K562 (cell line): ENCODE results near the gene HAAO. TPM values are rescaled to one million over a fixed set of nuclear protein-coding genes. Genes with fewer than 3 reads are reported as not detected.

ENCODE experiments used
- MYC ChIP-seq, 2 experiments: fragments of 250-450 bp in 1 of 2; sonication (Bioruptor Pico) in 1 of 2; IDR thresholded peaks; 2 replicates each; pipeline versions ENCODE4 v1.5.1 to v1.6.1; 2012 to 2021; ENCODE audit warnings: low read depth in 2 of 2, borderline replicate concordance in 1 of 2, improper control_type of control experiment in 1 of 2, low read length in 1 of 2, mild to moderate bottlenecking in 1 of 2, moderate library complexity in 1 of 2
- PHF21A ChIP-seq: fragments of 450-650 bp; IDR thresholded peaks from 2 replicates; pipeline ENCODE4 v1.6.1; 2017; ENCODE audit warnings: low read depth, borderline replicate concordance
- UBTF ChIP-seq, 2 experiments: IDR thresholded peaks; 2 replicates each; pipeline ENCODE4 v1.6.1; 2012; ENCODE audit warnings: improper control_type of control experiment in 2 of 2, low read depth in 2 of 2, low read length in 2 of 2, borderline replicate concordance in 1 of 2
- ZNF124 ChIP-seq: sonication (generic); formaldehyde crosslinking; IDR thresholded peaks from 2 replicates; pipeline ENCODE4 v1.8.1; 2022; ENCODE audit warnings: missing genetic modification reagents
- polyA plus RNA-seq, 8 experiments: library from polyadenylated mRNA; depleted of rRNA in 4 of 8; stranded (reverse) in 5 of 8; unstranded in 3 of 8; fragments of >200 nt; fragmentation: Nextera tagmentation in 2 of 8; fragmentation: Illumina TruSeq in 1 of 8; extraction: Ambion mirVana in 2 of 8; extraction: Trizol in 1 of 8; gene quantifications; 2 replicates each; pipeline versions ENCODE4 v1.2.1 to v1.2.3, GENCODE V29; 2011 to 2014; ENCODE audit warnings: inconsistent platforms in 1 of 8, missing spikeins in 1 of 8
- total RNA-seq, 7 experiments: library from RNA; depleted of rRNA in 6 of 7; stranded (reverse); fragments of >200 nt in 6 of 7; fragmentation: Illumina TruSeq in 2 of 7; extraction: Trizol in 2 of 7; gene quantifications; 2 replicates each; pipeline versions ENCODE4 v1.2.1 to v1.2.3, GENCODE V29; 2011 to 2021; ENCODE audit warnings: low replicate concordance in 1 of 7
- TF ChIP-seq, protein P1 (sequence below): IDR thresholded peaks from 3 replicates; pipeline ENCODE4 v1.6.1; 2011; ENCODE audit warnings: borderline replicate concordance, mild to moderate bottlenecking; ENCODE audit not compliant: insufficient read length, insufficient read depth
- TF ChIP-seq, protein P2 (sequence below): fragments of 450-650 bp; formaldehyde crosslinking; IDR thresholded peaks from 2 replicates; pipeline ENCODE4 v1.4.0; 2020; ENCODE audit warnings: mild to moderate bottlenecking, mixed read lengths

HAAO gene
- total and polyA plus RNA-seq, 9 of the 15 experiments (the other 6 are each of a cell fraction or from before 2014, with no cell fraction given) = not detected

DNA sequence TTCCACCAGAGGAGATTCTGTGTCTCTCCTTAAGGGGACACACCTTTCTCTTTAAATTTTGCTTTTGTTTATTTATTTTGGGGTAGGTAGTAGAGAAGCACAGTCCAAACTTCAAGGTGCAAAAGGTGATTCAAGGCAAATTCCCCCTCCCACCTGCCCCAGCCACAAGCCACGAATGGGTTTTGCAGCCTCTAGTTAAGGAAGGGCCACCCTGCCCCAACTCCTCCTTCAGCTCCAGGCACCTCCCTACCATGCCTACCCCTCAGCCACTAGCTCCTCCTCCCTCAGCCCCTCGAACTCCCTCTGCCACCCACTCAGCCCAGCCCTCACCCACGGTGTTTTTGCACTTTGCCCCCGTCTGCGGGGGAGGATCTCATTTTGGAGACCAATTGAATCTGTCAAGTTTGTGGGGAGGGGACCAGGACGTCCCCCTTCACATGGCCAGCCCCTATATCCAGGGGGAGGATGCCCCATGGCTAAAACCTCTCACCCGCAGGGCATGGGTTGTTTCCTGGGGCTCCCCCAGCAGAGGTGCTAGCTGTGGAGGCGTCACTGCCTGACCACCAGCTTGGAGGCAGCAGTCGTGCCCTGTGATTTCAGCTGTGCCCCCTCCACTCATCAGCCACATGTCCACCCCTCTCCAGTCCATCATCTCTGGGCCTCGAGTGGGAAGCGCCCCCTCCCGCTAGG is 4.5 kb downstream of the HAAO start (continued):
- TF ChIP-seq, protein P1, sequence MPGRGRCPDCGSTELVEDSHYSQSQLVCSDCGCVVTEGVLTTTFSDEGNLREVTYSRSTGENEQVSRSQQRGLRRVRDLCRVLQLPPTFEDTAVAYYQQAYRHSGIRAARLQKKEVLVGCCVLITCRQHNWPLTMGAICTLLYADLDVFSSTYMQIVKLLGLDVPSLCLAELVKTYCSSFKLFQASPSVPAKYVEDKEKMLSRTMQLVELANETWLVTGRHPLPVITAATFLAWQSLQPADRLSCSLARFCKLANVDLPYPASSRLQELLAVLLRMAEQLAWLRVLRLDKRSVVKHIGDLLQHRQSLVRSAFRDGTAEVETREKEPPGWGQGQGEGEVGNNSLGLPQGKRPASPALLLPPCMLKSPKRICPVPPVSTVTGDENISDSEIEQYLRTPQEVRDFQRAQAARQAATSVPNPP = no peak
- TF ChIP-seq MYC (IDR thresholded peaks at IDR 0.05; ENCODE audit: low read depth, low read length) (no peak), MYC (CRISPR knock-in tag; IDR thresholded peaks at IDR 0.05; ENCODE audit: borderline replicate concordance, low read depth) (no peak), UBTF (IDR thresholded peaks at IDR 0.05; ENCODE audit: borderline replicate concordance in 1 of 2, low read depth in 2 of 2, low read length in 2 of 2) (no peak), ZNF124 (CRISPR knock-in tag) (no peak), PHF21A (no peak)
- TF ChIP-seq, protein P2, sequence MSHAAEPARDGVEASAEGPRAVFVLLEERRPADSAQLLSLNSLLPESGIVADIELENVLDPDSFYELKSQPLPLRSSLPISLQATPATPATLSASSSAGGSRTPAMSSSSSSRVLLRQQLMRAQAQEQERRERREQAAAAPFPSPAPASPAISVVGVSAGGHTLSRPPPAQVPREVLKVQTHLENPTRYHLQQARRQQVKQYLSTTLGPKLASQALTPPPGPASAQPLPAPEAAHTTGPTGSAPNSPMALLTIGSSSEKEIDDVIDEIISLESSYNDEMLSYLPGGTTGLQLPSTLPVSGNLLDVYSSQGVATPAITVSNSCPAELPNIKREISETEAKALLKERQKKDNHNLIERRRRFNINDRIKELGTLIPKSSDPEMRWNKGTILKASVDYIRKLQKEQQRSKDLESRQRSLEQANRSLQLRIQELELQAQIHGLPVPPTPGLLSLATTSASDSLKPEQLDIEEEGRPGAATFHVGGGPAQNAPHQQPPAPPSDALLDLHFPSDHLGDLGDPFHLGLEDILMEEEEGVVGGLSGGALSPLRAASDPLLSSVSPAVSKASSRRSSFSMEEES (CRISPR knock-in tag) = no peak
